Measurements from ENCODE around the gene B3GAT2.
"Not testable (repeated sequence)": the region's sequence is repeated elsewhere in the genome, so short reads cannot be mapped to it uniquely, and the experiment has no call there.

B3GAT2 gene, protein sequence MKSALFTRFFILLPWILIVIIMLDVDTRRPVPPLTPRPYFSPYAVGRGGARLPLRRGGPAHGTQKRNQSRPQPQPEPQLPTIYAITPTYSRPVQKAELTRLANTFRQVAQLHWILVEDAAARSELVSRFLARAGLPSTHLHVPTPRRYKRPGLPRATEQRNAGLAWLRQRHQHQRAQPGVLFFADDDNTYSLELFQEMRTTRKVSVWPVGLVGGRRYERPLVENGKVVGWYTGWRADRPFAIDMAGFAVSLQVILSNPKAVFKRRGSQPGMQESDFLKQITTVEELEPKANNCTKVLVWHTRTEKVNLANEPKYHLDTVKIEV

DNA sequence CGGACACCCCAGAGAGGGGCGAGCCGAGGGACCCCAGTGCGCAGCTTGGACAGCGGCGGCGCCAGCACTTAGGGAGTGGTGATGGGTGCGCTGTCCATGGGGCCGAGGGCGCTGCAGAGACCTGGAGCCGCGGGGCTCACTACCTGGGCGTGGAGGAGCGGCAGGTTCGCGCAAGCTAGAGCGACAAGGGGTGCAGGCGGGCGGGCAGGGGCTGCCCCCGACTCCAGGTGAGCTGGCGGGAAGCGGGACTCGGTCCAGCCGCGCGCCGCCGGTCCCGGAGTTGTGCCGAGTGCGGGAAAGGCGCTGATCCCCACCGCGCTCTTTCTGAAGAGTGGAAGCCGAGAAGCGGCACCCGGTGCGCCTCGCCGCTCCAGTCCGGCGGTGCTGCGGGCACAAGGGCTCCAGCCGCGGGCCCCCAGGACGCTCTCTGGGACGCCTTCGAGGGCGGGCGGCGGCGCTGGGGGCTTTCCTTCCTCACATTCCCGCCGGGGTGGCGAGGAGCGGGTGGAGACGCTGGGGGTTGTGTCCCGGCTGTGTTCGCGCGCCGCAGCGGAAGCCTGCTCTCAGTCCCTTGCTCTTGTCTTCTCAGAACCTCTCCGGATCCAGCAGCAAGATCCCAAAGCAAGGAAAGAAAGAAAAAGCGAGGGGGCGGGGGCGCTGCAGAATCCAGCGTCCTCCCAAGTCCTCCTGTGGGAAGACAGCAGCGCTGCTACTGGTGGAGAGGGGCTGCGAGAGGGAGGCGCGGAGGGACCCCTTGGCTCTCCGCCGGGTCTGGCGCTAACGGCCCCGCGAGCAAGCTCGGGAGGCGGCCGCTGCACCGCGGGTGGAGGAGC, at the start of gene B3GAT2:
B3GAT2 (minus strand) TSS at position 610 of the 833 bp plus-strand sequence. CDS start 631 bp downstream, outside the sequence.
- DNase-seq: peak; percentile 47

DNA sequence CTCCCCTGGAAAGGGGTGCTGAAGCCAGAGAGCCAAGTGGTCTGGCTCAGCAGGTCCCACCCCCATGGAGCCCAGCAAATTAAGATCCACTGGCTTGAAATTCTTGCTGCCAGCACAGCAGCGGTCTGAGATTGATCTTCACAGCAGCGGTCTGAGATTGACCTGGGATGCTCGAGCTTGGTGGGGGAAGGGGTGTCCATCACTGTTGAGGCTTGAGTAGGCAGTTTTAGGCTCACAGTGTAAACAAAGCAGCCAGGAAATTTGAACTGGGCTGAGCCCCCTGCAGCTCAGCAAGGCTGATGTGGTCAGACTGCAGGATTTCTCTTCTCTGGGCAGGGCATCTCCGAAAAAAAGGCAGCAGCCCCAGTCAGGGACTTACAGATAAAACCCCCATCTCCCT, 41.3 kb upstream of the B3GAT2 start:
- no peak for DNase-seq

DNA sequence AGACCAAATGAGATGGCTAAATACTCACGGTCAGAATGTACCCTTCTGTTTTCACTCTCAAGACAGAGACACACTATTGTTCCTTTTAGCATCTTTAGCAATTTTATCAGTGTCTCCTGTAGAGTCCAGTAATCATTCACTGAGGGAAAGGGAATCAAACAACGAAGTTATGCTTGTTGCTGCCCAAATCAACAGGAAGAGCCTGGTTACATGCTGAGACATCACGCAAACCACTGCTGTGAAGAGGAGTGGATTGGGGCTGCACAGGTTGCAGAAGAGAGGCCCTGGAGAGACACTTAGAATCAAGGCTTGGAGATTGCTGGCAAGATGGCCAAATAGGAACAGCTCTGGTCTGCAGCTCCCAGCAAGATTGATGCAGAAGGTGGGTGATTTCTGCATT, 40.5 kb upstream of the B3GAT2 start:
- no peak for DNase-seq

DNA sequence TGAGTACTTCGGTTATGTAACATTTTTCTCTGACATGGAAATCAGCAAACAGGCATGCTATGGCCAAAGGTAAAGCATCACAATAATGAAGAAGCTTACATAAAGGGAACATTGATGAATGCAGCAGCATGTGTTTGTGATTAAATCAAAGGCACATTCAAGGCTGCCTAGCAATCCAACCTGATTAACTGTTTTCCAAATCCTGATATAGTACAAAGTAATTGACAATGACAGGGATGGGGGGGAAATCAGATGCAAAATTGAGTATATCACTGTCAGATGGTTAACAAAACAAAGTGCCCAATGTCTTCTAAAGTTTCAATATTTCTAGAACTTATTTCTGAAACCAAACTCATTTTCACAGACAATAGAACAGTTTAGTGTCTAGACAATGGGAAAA, 39.2 kb upstream of the B3GAT2 start:
- no peak for DNase-seq

DNA sequence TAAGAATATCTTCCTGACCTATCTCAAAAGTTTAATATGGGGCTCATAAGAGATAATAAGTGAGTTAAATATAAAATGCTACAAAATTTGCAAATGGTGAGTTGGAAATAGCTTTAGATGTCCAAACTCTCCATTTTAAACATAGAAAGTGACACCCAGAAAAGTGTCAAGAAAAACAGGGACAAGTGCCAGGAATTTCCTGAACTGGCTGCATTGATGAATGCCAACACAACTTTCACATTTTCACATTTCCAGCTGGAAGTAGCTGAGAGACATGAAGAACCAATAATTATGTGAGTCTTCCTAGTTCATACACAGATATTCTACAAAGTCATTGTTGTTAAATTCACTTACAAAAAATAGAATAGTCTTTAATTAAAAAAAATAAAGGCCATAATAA, 38.6 kb upstream of the B3GAT2 start:
- DNase-seq: no peak

DNA sequence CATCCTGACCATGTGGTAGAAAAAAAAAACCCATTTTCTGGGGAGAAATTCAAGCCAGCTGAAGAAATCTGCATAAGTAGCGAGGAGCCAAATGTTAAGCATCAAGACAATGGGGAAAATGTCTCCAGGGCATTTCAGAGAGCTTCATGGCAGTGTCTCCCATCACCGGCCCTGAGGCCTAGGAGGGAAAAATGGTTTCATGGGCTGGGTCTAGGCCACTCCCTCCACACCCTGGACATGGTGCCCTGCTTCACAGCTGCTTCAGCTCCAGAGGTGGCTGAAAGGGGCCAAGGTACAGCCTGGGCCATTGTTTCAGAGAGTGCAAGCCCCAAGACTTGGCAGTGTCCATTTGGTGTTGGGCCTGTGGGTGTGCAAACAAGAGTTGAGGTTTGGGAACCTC, 34.4 kb upstream of the B3GAT2 start:
- DNase-seq: no peak

DNA sequence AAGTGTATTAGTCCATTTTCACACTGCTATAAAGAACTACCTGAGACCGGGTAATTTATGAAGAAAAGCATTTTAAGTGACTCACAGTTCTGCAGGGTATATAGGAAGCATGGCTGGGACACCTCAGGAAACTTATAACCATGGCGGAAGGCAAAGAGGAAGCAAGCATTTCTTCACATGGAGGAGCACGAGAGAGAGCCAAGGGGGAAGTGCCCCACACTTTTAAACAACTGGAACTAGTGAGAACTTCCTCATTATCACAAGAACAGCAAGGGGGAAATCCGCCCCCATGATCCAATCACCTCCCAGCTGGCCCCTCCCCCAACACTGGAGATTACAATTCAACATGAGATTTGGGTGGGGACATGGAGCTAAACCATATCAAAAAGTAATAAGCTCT, 28.3 kb upstream of the B3GAT2 start:
- no peak for DNase-seq

DNA sequence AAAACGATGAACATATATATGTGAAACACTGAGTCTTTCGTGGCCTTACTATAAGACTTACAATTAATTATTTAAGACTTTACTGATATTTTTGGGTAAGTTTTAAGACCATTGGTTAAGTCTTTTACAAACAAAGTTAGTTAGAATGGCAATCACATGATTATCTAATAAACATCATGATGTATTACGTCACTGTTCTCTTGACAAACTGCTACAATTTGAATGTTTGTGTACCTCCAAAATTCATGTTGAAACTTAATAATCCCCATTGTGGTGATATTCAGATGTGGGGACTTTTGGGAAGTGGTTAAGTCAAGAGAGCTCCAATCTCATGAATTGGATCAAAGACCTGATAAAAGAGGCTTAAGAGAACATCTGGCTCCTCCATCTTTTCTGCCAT, 25.9 kb upstream of the B3GAT2 start:
- DNase-seq: no peak

DNA sequence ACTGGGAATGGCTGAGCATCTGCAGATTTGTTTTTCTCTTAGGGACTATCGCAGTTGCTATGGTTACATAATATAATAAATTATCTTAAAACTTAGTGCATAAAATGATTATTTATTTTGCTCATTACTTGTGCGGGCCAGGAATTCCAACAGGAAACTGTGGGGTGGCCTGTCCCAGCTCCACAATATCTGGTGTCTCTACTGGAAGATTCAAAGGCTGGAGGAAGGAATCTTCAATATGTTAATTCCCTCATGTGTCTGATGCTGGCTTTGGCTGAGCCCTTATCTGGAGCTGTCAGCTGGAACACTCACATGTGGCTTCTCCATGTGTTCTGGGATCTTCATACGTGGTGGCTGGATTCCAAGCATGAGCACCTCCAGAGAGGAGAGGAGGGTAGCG, 23.9 kb upstream of the B3GAT2 start:
- peak; percentile 53 for DNase-seq

DNA sequence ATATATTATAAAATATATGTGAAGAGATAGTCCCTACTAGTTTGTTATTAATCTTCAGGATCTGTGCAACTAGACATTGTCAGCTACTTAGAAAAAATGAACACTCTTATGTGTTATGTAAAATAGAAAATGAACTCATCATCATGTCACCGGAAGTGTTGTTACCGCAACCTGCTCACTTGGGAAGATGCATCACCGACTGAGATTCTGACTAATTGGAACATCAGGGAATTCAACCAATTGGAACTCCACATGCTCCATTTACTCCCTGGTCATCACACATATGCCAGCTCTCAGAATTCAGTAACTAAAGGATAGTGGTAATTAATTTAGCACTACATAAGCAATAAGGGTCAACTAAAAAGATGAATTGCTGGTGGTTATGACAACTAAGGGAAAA, 16.7 kb upstream of the B3GAT2 start:
- peak; percentile 6 for DNase-seq

DNA sequence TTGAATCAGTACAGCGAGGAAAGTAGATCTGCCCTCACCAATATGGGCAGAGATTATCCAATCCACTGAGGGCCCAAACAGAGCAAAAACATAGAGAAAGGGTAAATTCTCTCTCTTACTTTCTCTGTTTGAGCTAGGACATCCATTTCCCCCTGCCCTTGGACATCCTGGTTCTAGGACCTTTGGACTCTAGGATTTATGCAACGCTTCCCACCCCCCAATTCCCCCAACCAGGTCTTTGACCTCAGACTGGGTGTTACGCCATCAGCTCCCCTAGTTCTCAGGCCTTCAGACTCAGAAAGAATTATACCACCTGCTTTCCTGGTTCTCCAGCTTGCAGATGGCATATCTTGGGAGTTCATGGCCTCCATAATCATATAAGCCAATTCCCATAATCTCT, 10.2 kb upstream of the B3GAT2 start:
- no peak for DNase-seq

DNA sequence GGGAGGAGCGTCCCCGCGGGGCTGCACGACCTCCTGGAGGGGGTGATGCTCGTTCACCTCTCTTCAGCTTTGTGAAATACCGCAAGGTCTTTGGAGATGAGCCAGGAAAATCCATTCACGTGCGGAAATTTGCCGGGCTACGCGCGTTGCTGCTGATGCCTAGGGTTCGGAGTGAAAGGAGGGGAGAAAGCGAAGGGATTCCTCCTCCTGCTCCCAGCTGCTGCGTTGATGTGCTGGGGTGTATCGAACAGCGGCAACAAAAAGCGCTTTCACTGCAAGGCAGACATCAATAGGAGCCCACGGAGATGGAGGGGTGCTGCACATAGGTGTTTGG, 391 bp upstream of the B3GAT2 start:
- no peak for DNase-seq

DNA sequence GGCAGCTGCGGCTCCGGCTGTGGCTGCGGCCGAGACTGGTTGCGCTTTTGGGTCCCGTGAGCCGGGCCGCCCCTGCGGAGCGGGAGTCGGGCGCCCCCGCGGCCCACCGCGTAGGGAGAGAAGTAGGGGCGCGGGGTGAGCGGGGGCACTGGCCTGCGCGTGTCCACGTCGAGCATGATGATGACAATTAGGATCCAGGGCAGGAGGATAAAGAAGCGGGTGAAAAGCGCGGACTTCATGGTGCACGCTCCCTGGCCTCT, 739 bp downstream of the B3GAT2 start:
- DNase-seq: no peak

DNA sequence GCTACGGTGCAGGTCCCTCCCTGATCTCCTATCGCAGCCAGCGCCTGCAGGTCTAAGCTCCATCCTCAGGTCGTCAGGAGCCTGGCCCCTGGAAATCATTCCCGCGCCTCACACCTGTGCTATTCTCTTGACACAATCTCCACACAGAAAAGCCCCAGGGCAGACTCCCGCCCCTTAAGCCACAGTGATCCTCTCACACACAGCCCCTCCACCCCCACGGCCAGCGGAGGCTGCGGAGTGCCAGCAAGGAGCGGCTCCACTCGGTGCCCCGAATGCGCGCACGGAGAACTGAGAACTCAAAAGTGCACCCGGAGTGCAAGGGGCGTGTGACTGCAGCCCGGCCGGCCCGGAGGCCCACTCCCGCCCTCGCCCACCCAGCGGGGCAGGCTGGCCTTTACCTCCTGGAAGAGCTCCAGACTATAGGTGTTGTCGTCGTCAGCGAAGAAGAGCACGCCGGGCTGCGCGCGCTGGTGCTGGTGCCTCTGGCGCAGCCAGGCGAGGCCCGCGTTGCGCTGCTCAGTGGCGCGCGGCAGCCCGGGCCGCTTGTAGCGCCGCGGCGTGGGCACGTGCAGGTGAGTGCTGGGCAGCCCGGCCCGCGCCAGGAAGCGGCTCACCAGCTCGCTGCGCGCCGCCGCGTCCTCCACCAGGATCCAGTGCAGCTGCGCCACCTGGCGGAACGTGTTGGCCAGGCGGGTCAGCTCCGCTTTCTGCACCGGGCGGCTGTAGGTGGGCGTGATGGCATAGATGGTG, 1.2 kb downstream of the B3GAT2 start:
- peak; percentile 82 for DNase-seq

DNA sequence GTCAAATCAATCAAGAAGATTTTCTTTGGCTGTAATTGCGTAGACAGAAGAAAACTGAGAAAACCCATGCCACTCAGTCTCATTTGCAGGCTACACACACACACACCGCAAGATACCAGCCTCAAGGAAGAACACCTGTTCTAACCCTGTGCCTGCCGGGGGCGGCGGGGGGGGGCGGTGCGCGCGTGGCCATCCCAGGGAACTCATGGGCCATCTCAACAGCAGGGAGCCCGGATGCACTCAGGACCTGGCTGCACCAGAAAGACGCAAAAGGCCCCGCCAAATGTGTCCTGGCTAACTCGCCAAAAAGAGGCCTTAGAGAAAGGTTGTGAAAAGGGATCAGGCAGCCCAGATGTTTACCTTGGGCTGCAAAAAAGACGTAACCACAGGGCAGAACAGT, 2.1 kb downstream of the B3GAT2 start:
- DNase-seq: no peak

DNA sequence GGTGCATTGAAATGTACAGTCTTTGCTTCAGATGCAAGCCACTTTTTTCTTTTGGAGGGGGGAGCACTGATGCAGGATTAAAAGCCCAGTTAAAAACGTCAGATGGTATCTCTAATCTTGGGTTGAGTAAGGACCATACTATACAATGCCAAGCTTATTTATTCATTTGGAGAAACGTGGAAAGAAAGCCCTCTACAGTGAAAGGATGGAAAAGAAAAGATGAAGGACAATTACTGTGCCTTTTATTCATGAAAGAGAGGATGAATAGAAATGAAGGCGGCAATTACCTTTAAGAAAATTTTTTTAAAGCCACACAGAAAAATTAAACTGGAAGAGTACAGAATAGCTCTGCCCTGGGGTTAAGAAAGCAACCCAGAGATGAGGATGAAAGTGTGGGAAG, 2.7 kb downstream of the B3GAT2 start:
- no peak for DNase-seq

DNA sequence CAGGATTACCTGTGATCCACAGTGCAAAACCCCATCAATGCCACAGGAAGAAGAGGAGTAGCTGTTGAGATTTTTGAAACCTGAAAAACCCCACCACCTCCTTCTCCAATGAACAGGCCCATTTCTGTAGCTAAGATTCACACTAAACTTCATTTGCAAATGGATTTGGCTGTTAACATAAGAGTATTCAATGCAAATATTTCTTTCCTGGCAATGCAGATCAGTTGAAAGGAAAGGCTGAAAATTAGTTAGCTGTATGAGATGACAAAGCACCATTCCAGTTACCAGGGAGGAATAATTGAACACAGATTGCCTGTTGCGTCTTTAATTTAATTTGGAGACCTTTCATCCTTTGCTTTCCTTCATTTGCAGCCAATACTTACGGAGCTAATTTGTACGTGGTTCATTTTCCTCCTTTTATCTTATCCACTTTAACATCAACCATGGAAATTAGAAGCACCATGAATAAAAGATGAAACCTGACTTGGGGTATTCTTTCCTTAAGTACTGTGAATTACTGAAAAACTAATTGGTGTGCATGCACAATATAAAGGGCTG, 4.2 kb downstream of the B3GAT2 start:
- DNase-seq: no peak

DNA sequence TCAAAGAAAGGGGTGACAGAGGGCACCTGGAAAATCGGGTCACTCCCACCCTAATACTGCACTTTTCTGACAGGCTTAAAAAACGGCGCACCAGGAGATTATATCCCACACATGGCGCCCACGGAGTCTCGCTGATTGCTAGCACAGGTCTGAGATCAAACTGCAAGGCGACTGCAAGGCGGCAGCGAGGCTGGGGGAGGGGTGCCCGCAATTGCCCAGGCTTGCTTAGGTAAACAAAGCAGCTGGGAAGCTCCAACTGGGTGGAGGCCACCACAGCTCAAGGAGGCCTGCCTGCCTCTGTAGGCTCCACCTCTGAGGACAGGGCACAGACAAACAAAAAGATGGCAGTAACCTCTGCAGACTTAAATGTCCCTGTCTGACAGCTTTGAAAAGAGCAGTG, 12.5 kb downstream of the B3GAT2 start:
- DNase-seq: not testable (repeated sequence)

DNA sequence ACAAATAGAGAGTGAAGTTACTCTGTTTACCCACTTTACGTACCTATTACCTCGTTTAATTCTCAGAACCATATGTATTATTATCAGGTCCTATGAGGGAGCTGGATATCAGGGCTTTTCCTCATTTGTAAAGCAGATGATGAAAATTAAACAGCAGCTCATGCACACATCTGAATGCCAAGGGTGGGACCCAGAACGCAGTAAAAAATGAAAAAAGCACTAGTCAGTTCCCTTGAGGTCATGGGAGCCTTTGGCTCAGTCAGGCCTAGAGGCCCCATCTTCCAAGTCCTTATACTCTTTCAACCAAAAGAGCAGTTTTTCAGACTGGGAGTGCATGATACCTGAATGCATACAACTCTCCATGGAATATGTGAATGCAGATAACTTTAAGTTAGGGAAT, 23.0 kb downstream of the B3GAT2 start:
- no peak for DNase-seq

DNA sequence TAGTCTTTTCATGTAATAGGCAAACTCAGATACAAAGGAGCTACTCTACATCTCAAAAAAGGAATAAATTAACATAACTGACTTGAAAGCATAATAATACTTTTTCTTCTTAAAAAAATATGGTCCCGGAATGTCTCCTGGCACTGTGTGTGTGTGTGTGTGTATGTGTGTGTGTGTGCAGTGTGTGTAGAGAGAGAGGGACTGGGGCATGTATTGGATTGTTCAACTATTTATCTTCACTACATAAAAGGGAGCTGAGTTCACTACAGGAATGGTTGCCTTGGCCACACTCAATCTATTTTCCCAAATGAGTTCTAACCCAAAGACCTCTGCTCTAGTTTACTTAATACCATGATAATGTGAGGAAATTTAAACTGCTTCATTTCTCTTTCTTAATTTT, 51.1 kb downstream of the B3GAT2 start:
- no peak for DNase-seq

DNA sequence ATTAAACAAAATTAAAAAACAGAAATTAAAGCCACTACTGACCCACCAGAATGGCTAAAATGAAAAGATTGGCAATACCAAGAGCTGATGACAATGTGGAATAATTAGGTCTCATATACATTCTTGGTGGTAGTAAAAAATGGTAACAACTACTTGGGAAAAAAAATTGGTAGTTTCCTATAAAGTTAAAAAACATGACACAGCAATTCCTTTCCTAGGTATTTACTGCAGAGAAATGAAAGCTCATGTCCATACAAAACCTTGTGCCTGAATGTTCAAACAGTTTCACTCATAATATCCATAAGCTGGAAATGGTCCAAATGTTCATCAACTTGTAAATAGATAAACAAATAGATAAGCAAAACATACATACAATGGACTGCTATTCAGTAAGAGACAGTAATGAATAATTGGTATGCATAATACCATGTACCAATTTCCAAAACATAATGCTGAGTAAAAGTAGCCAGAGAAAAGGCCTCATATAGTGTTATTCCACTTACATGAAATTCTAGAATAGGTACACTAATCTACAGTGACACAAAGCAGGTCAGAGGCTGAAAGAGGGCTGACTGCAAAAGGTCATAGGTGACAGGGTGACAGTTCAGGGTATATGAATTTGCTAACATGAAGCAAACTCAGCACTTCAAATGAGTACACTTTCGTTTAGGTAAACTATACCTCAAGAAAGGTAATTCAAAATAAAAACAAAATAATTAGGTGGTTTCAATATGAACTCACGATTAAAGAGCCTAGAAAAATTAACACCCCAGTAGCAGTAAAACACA, 53.0 kb downstream of the B3GAT2 start:
- DNase-seq: no peak

DNA sequence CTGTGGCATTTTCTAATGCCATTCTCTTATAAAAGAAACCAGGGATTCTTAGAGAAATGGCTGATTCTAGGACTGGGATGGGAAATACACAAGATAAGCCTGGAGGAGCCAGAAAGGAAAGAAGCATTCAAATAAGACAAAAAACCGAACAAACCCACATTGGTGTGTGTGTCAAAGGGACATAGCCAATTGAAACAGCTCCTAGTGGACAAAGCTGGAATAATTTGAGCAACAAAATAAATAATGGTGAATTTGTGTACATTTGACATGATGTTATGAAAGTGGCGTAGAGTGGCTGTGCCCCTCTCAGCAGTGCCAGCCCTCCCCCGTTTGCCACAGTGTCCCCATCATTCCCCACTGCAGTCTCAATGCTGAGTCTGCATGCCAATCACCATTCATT, 55.5 kb downstream of the B3GAT2 start:
- DNase-seq: no peak

DNA sequence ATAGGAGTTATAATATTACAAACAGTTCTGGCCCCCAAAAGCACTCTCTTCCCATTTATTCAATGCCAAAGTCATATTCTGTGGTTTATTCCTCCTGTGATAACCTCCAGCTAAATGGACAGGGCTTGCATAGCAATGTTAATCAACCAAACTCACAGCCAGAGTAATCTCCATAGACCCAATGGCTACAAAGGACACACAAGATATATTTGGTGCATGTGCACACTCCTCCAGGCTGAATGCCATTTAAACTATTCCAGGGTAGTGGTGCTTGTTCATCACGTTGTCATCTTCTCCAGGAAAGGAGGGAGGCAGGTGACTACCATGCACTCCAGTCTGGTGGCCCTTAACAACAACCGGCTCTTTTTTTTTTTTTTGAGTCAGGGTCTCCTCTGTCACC, 56.8 kb downstream of the B3GAT2 start:
- DNase-seq: no peak

All from NCI-H2171 treated with DMSO at 0.1 percent for 48 hours (cell line).